Hematopoietic multipotent progenitor cell treated with erythropoietin and hydrocortisone succinate and interleukin-3 and kit ligand, for 17 days (in vitro differentiated cells): ENCODE data around the gene VDR.

Experiments
- DNase-seq: peaks from one replicate; pipeline ENCODE4 v3.0.0-alpha.2; 2015; ENCODE audit warnings: low spot score

Gene VDR

GRCh38 chr12:47868552-47869031 lies 36.2 kb downstream of the VDR start:
- no peak for DNase-seq

- DNase-seq: no peak
These were observed 36.8 kb downstream of the VDR start for GRCh38 chr12:47868041-47868440.

DNA sequence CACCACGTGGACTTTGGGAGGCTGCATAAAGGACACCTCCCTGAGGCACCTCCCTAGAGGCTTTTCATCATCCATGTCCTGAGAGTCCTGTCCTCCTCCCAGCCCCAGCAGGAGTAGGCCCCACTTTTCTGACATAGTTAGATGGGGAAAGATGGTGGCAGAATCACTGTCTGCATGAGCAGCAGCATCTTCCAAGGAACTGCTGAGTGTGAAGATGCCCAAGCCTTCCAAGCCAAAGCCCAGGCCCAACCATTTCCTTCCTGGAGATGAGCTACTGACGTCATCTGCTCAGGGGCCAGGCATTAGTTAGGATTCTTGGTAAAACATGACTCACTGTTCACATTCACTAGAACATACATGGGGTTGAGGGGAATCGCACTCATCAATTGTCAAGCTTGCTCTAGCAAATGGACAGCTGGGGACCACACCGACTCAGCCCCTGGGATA lies 37.3 kb downstream of the VDR start:
- DNase-seq: no peak

DNA sequence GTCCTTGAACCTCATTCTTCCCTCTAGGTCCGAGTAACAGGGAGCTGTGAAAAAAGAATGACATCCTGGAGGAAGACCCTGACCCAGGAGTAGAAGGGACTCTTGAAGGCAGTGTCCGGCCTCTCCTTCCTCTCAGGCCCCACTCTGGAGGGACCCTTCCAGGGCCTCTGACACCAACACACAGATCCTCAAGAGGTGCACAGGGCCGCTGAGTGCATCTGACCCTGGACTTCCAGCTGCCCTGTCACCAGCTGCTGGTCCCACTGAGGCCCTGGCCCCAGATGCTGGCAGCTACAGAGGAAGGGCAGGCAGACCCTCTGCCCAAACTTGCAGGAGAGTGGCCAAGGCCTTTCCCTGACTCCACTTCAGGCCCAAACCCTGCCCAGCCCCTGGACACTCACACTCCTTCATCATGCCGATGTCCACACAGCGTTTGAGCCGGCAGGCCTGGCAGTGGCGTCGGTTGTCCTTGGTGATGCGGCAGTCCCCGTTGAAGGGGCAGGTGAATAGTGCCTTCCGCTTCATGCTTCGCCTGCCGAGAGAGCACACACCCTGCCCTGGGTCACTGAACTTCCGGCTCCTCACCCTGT lies 40.1 kb downstream of the VDR start:
- no peak for DNase-seq

DNA sequence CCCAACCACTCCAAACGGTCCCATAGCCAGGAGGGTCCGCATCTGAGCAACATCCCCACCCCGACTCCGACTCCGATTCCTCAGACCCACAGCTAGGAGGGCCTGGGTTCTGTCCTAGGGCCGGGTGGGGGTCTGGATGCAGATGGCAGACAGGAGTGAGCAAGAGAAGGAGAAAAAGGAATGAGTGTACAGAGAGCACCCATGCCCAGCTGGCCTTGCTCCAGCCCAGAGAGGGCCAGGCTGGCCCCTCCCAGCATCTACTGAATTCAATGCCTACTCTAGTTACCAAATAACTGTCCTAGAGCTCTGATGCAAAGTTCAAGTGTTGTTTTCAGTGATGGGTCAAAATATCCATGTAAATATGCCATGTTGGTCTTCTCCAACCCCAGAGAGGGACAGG lies 40.8 kb downstream of the VDR start:
- no peak for DNase-seq

DNA sequence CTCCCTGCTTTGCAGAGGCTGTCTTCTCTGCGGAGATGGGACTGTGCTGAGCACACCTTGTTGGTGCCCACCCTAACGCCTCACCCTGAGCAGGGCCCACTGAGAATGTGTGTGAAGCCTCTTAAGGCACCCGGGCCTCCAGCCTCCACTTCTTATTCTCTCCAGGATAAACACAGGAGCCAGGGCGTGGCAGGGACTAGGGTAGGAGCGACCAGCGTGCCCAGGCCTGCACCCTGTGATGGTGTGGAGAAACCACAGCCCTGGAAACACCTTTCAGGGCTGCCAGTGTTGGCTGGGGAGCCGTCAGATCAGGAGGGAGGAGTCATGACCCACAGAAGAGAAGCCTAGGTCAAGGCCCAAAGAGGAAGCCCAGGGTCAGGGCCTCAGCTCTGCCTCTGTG lies 41.3 kb downstream of the VDR start:
- no peak for DNase-seq

- DNase-seq: no peak
These were observed 41.9 kb downstream of the VDR start for GRCh38 chr12:47862881-47863280.

GRCh38 chr12:47862167-47862750 lies 42.5 kb downstream of the VDR start:
- DNase-seq: no peak

DNA sequence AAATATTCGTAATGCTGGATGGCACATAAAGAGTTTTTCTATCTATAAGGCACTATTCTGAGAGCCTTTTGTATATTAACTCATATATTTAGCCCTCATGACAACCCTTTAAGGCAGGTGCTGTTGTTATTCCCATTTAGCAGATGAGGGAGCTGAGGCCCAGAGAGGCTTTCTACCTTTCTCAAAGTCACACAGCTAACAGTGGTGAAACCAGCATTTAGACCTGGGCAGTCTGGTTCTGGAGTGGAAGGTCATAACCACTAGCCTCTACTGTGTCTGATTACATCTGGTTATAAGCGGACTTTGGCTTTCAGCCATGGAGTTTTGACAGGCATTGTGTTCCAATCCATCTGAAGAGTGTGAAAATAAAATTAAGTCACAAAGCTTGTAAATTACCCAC lies 43.9 kb downstream of the VDR start:
- DNase-seq: no peak

DNA sequence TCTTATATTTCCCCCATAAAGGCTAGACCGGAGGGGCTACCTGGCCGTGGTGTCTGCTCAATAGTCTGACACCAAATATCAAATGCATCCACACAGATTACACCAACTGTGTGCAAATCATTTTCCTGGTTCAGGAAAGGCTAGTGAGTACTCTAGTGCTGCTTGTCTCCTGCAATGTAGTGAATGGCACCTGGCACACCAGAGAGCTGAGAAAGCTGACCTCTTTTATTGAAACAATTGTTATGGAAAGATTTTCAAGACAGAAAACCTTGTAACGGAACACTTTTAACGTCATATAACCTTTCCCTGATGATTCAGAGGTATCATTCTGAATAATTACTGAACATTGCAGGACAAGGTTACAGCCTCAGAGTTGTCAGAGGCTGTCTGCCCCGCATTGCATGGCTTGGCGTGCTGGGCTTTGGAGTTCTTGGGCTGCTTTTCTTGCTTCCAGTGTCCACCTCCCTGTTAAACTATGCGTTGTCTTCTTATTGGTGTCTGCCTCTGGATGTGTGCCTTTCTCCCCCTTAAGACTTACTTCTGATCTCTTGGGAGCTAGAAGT lies 44.4 kb downstream of the VDR start:
- no peak for DNase-seq

GRCh38 chr12:47858511-47859266 lies 46.1 kb downstream of the VDR start:
- DNase-seq: no peak

DNA sequence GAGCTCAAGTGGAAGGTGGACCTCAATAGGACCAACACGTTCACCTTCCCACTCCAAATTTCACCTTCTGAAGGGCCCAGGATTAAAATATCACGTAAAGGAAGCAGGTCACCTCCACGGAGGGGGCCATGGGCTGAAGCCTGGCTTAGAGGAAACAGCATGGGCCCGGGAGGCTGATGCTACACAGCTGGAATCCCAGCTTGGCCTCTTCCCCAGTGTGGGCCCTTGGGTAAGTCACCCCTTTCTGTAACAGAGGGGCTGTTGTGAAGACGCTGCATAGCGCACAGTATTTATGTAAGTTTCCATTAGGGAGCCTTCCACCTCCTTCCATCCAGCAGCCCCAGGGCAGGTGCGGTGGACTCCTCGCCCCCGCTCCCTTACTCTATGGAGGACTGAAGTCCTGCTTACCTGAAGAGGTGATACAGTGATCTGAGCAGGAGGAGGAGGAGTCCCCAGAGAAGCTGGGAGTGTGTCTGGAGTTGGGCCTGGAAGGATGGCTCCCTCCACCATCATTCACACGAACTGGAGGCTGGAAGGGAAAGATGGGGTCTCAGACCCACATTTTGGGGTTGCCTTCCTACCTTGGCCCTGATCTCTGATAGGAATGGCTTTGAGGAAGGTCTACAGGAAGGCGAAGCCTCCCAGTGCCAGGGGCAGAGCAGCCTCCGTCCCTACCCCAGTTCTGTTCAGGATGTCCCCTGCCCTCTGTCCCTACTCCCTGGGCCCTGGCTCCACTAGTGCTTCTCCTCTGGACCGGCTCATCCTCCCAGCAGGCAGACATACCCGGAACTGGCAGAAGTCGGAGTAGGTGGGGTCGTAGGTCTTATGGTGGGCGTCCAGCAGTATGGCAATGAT lies 47.8 kb downstream of the VDR start:
- DNase-seq: no peak

DNA sequence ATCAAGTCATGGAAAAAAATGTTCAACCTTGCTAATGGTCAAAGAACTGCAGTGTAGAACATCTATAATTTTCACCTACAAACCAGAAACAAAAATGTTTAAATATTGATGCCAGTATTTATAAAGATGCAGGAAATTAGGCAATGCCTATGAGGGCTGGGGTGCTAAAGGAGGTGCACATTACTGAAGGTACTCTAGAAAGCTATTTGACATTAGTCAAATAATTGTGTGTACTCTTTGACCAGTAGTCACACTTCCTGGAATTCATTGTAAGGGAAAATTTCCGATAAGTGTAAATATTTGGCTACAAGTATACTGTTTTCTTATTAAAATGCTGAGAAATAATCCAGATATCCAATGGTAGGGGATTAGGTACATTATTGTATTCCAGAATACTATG lies 48.7 kb downstream of the VDR start:
- no peak for DNase-seq

DNA sequence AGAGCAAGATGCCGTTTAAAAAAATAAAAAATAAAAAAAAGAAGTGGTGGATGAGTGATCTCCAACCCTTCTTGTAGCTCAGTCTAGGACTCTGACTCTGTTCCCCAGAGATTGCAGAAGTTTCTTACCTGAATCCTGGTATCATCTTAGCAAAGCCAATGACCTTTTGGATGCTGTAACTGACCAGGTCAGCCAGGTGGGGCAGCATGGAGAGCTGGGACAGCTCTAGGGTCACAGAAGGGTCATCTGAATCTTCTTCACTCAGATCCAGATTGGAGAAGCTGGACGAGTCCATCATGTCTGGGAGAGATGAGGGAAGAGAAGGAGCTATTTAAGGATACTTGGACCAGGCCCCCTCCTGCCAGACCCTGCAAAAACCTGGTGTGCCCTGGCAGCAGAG lies 49.3 kb downstream of the VDR start:
- DNase-seq: no peak

DNA sequence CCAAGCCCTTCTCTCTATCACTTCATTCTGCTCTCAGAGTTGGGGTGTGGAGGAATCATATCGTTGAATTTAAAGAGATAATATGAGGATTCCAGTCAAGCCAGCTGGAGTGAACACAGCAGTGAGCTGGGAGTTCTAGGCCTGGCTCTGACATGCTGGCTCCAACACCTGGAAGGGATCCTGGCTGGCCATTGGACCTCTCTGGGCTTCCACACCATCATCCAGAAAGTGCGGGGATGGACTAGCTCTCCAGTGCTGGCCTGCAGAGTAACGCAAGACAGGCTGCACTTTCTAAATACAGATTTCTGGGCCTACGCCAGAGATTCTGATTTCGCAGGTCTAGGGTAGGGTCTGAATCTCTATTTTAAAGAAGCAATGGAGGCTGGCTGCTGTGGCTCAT lies 50.3 kb downstream of the VDR start:
- DNase-seq: no peak

GRCh38 chr12:47852096-47852571 lies 52.7 kb downstream of the VDR start:
- DNase-seq: no peak

- no peak for DNase-seq
These were observed 53.4 kb downstream of the VDR start for GRCh38 chr12:47851303-47851952.

GRCh38 chr12:47850153-47851084 lies 54.4 kb downstream of the VDR start:
- no peak for DNase-seq

GRCh38 chr12:47849261-47849660 lies 55.5 kb downstream of the VDR start:
- no peak for DNase-seq

DNA sequence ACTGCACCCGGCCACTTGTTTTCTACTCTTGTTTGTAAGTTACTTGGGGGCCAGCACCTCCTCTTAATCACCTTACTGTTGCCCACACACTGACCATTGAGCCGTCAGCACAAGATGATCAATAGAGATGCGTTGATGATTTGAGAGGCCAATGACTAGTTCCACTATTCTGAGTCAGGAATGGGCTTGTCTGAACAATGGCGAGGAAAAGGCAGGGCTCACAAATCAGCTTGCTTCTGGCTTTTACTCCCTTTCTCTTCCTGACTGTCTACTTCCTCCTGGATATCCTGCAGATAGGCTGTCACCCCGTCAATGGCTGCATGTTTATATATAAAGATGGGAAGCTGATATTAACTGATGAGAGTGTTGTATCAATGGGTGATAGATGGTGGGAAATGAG lies 55.9 kb downstream of the VDR start:
- DNase-seq: no peak
